ENCODE data around the gene CAVIN1.

Gene CAVIN1

GRCh38 chr17:42422958-42423712 is at the start of gene CAVIN1:
Gene CAVIN1 (minus strand): TSS chr17:42423256. CDS start chr17:42423097, 159 bp downstream.
- Histone ChIP-seq H3K9me3 (ENCODE audit: control insufficient read depth in 5 of 5, low read length in 5 of 5) (no peaks in the 10 kb centered on the region), H3K36me3 (ENCODE audit: control insufficient read depth in 5 of 5, insufficient read depth in 5 of 5, low read length in 5 of 5) (no peaks in the 10 kb centered on the region), H3K27me3 (ENCODE audit: control insufficient read depth in 5 of 5, insufficient read depth in 4 of 5, low read length in 5 of 5) (peaks cover 0 to 5% (median 0%) of the 10 kb centered on the region in 5 donors), H3K27ac (ENCODE audit: low read depth, low read length) (peak within 1 kb of the TSS; percentile 99), H3K4me3 (ENCODE audit: low read depth in 1 of 5, low read length in 5 of 5) (peak within 1 kb of the TSS; percentile 84 to 100 (median 100)), H3K9ac (ENCODE audit: low read length in 5 of 5) (peak within 1 kb of the TSS; percentile 88 to 95 (median 92)), H3K4me1 (ENCODE audit: control insufficient read depth in 5 of 5, insufficient read depth in 5 of 5, low read length in 5 of 5) (peaks cover 15 to 68% (median 62%) of the 10 kb centered on the region in 5 donors)

GRCh38 chr17:42467889-42468288 is 44.8 kb upstream of the CAVIN1 start:
- H3K9me3 ChIP-seq (ENCODE audit: control insufficient read depth in 5 of 5, low read length in 5 of 5), result no peaks in the 10 kb centered on the region
- H3K27ac ChIP-seq (ENCODE audit: low read depth, low read length), result no peak overlapping the region
- H3K4me3 ChIP-seq (ENCODE audit: low read depth in 1 of 5, low read length in 5 of 5), result no peak overlapping the region
- H3K27me3 ChIP-seq (ENCODE audit: control insufficient read depth in 5 of 5, insufficient read depth in 4 of 5, low read length in 5 of 5), result no peaks in the 10 kb centered on the region
- peaks cover 0 to 3% (median 0%) of the 10 kb centered on the region in 5 donors for H3K4me1 ChIP-seq (ENCODE audit: control insufficient read depth in 5 of 5, insufficient read depth in 5 of 5, low read length in 5 of 5)
- H3K36me3 ChIP-seq (ENCODE audit: control insufficient read depth in 5 of 5, insufficient read depth in 5 of 5, low read length in 5 of 5), result peaks cover 29 to 61% (median 41%) of the 10 kb centered on the region in 5 donors
- no peak overlapping the region for H3K9ac ChIP-seq (ENCODE audit: low read length in 5 of 5)

GRCh38 chr17:42463976-42464400 is 40.9 kb upstream of the CAVIN1 start:
- Histone ChIP-seq H3K36me3 (ENCODE audit: control insufficient read depth in 5 of 5, insufficient read depth in 5 of 5, low read length in 5 of 5) (peaks cover 18 to 56% (median 32%) of the 10 kb centered on the region in 5 donors), H3K9ac (ENCODE audit: low read length in 5 of 5) (no peak overlapping the region), H3K27me3 (ENCODE audit: control insufficient read depth in 5 of 5, insufficient read depth in 4 of 5, low read length in 5 of 5) (no peaks in the 10 kb centered on the region), H3K4me1 (ENCODE audit: control insufficient read depth in 5 of 5, insufficient read depth in 5 of 5, low read length in 5 of 5) (peaks cover 0 to 22% (median 19%) of the 10 kb centered on the region in 5 donors), H3K27ac (ENCODE audit: low read depth, low read length) (no peak overlapping the region), H3K4me3 (ENCODE audit: low read depth in 1 of 5, low read length in 5 of 5) (no peak overlapping the region), H3K9me3 (ENCODE audit: control insufficient read depth in 5 of 5, low read length in 5 of 5) (no peaks in the 10 kb centered on the region)

- H3K4me1 ChIP-seq (ENCODE audit: control insufficient read depth in 5 of 5, insufficient read depth in 5 of 5, low read length in 5 of 5), result peaks cover 3 to 47% (median 41%) of the 10 kb centered on the region in 5 donors
- no peaks in the 10 kb centered on the region for H3K27me3 ChIP-seq (ENCODE audit: control insufficient read depth in 5 of 5, insufficient read depth in 4 of 5, low read length in 5 of 5)
- peaks cover 0 to 23% (median 11%) of the 10 kb centered on the region in 5 donors for H3K36me3 ChIP-seq (ENCODE audit: control insufficient read depth in 5 of 5, insufficient read depth in 5 of 5, low read length in 5 of 5)
- peak overlapping the region; percentile 96 for H3K27ac ChIP-seq (ENCODE audit: low read depth, low read length)
- no peak overlapping the region for H3K9ac ChIP-seq (ENCODE audit: low read length in 5 of 5)
- H3K9me3 ChIP-seq (ENCODE audit: control insufficient read depth in 5 of 5, low read length in 5 of 5), result no peaks in the 10 kb centered on the region
- H3K4me3 ChIP-seq (ENCODE audit: low read depth in 1 of 5, low read length in 5 of 5), result peak overlapping the region; percentile 78 to 95 (median 89)
Observed at GRCh38 chr17:42460371-42460770, 37.3 kb upstream of the CAVIN1 start.

- H3K4me3 ChIP-seq (ENCODE audit: low read depth in 1 of 5, low read length in 5 of 5), result peak overlapping the region; percentile 78 to 95 (median 89)
- peak overlapping the region in 1 of 5 donors; percentile 95 for H3K9ac ChIP-seq (ENCODE audit: low read length in 5 of 5)
- H3K27ac ChIP-seq (ENCODE audit: low read depth, low read length), result peak overlapping the region; percentile 96
- H3K4me1 ChIP-seq (ENCODE audit: control insufficient read depth in 5 of 5, insufficient read depth in 5 of 5, low read length in 5 of 5), result peaks cover 3 to 49% (median 41%) of the 10 kb centered on the region in 5 donors
- H3K9me3 ChIP-seq (ENCODE audit: control insufficient read depth in 5 of 5, low read length in 5 of 5), result no peaks in the 10 kb centered on the region
- H3K27me3 ChIP-seq (ENCODE audit: control insufficient read depth in 5 of 5, insufficient read depth in 4 of 5, low read length in 5 of 5), result no peaks in the 10 kb centered on the region
- H3K36me3 ChIP-seq (ENCODE audit: control insufficient read depth in 5 of 5, insufficient read depth in 5 of 5, low read length in 5 of 5), result peaks cover 0 to 23% (median 11%) of the 10 kb centered on the region in 5 donors
Observed at GRCh38 chr17:42459801-42460281, 36.8 kb upstream of the CAVIN1 start.

- Histone ChIP-seq H3K27ac (ENCODE audit: low read depth, low read length) (peak overlapping the region; percentile 96), H3K36me3 (ENCODE audit: control insufficient read depth in 5 of 5, insufficient read depth in 5 of 5, low read length in 5 of 5) (peaks cover 0 to 23% (median 11%) of the 10 kb centered on the region in 5 donors), H3K9me3 (ENCODE audit: control insufficient read depth in 5 of 5, low read length in 5 of 5) (no peaks in the 10 kb centered on the region), H3K4me3 (ENCODE audit: low read depth in 1 of 5, low read length in 5 of 5) (peak overlapping the region; percentile 78 to 95 (median 89)), H3K27me3 (ENCODE audit: control insufficient read depth in 5 of 5, insufficient read depth in 4 of 5, low read length in 5 of 5) (no peaks in the 10 kb centered on the region), H3K4me1 (ENCODE audit: control insufficient read depth in 5 of 5, insufficient read depth in 5 of 5, low read length in 5 of 5) (peaks cover 3 to 49% (median 41%) of the 10 kb centered on the region in 5 donors), H3K9ac (ENCODE audit: low read length in 5 of 5) (peak overlapping the region; percentile 87 to 95 (median 92))
Observed at GRCh38 chr17:42459256-42459800, 36.3 kb upstream of the CAVIN1 start.

GRCh38 chr17:42458497-42459255 is 35.6 kb upstream of the CAVIN1 start, which contains the start of gene ATP6V0A1:
Gene ATP6V0A1 (plus strand): TSS chr17:42458878. CDS start chr17:42460895, 2,017 bp downstream.
- peak within 1 kb of the TSS; percentile 87 to 95 (median 92) for H3K9ac ChIP-seq (ENCODE audit: low read length in 5 of 5)
- peak within 1 kb of the TSS; percentile 78 to 95 (median 89) for H3K4me3 ChIP-seq (ENCODE audit: low read depth in 1 of 5, low read length in 5 of 5)
- no peaks in the 10 kb centered on the region for H3K27me3 ChIP-seq (ENCODE audit: control insufficient read depth in 5 of 5, insufficient read depth in 4 of 5, low read length in 5 of 5)
- H3K4me1 ChIP-seq (ENCODE audit: control insufficient read depth in 5 of 5, insufficient read depth in 5 of 5, low read length in 5 of 5), result peaks cover 3 to 49% (median 41%) of the 10 kb centered on the region in 5 donors
- H3K36me3 ChIP-seq (ENCODE audit: control insufficient read depth in 5 of 5, insufficient read depth in 5 of 5, low read length in 5 of 5), result peaks cover 0 to 21% (median 11%) of the 10 kb centered on the region in 5 donors
- H3K27ac ChIP-seq (ENCODE audit: low read depth, low read length), result peak within 1 kb of the TSS; percentile 96
- no peaks in the 10 kb centered on the region for H3K9me3 ChIP-seq (ENCODE audit: control insufficient read depth in 5 of 5, low read length in 5 of 5)

GRCh38 chr17:42457107-42457792 is 34.2 kb upstream of the CAVIN1 start:
- Histone ChIP-seq H3K4me1 (ENCODE audit: control insufficient read depth in 5 of 5, insufficient read depth in 5 of 5, low read length in 5 of 5) (peaks cover 3 to 49% (median 45%) of the 10 kb centered on the region in 5 donors), H3K4me3 (ENCODE audit: low read depth in 1 of 5, low read length in 5 of 5) (peak overlapping the region in 1 of 5 donors; percentile 14), H3K27ac (ENCODE audit: low read depth, low read length) (peak overlapping the region; percentile 91)

More at GRCh38 chr17:42457107-42457792, 34.2 kb upstream of the CAVIN1 start:
- H3K36me3 ChIP-seq (ENCODE audit: control insufficient read depth in 5 of 5, insufficient read depth in 5 of 5, low read length in 5 of 5), result peaks cover 0 to 14% (median 6%) of the 10 kb centered on the region in 5 donors
- peak overlapping the region in 2 of 5 donors; percentile 5 to 49 for H3K9ac ChIP-seq (ENCODE audit: low read length in 5 of 5)
- no peaks in the 10 kb centered on the region for H3K27me3 ChIP-seq (ENCODE audit: control insufficient read depth in 5 of 5, insufficient read depth in 4 of 5, low read length in 5 of 5)
- no peaks in the 10 kb centered on the region for H3K9me3 ChIP-seq (ENCODE audit: control insufficient read depth in 5 of 5, low read length in 5 of 5)

Measured in subcutaneous abdominal adipose tissue (tissue), 5 donors.